Stimulated activated CD8-positive, alpha-beta memory T cell treated with anti-CD3 and anti-CD28 coated beads, Interleukin-15, amount 100 ng/mL, for 24 hours (primary cell): Measurements from ENCODE around the gene CNBP.
"Not testable (repeated sequence)": the region's sequence is repeated elsewhere in the genome, so short reads cannot be mapped to it uniquely, and the experiment has no call there.

ENCODE experiments used
- DNase-seq: peaks from one replicate; pipeline ENCODE4 v3.0.0-alpha.2; 2020; ENCODE audit warnings: low read depth

The CNBP gene

GRCh38 chr3:129183569-129184395, at the start of gene CNBP:
Gene CNBP (minus strand): TSS chr3:129183896. CDS start chr3:129171757, 12,139 bp downstream.
- DNase-seq, result peak; percentile 90

- no peak for DNase-seq
Observed at GRCh38 chr3:129231331-129232119, 47.8 kb upstream of the CNBP start.

- no peak for DNase-seq
Observed at GRCh38 chr3:129230311-129231019, 46.8 kb upstream of the CNBP start.

- no peak for DNase-seq
Observed at GRCh38 chr3:129228891-129229585, 45.3 kb upstream of the CNBP start.

GRCh38 chr3:129226374-129226773, 42.7 kb upstream of the CNBP start:
- no peak for DNase-seq

GRCh38 chr3:129224984-129225393, 41.3 kb upstream of the CNBP start:
- no peak for DNase-seq

DNA sequence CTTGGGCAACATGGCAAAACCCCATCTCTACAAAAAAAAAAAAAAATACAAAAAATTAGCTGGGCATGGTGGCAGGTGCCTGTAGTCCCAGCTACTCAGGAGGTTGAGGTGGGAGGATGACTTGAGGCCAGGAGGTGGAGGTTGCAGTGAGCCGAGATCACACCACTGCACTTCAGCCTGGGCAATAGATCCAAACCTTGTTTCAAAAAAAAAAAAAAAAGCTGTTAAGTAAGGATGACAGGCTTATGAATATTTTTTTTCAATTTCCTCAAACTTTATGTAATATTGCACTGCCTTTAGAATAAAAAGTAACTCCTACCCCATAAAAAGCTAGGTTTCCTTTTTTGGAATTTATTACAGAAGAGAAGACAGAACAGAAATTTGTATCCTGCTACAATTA, 40.7 kb upstream of the CNBP start:
- not testable (repeated sequence) for DNase-seq

GRCh38 chr3:129218742-129219141, 35.0 kb upstream of the CNBP start:
- no peak for DNase-seq

DNA sequence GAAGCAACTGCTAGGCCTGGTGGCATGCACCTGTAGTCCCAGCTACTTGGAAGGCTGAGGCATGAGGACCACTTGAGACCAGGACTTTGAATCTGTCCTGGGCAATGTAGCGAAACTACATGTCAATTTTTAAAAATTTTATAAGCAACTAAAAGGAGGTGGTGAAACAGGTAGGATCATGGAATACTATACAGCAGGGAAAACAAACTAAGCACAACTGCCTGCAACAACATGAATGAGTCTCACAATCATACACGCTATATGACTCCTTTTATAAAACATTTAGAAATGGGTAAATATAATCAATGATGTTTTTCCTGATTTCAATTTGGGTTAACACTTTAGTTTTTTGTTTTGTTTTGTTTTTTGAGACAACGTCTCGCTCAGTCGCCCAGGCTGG, 29.5 kb upstream of the CNBP start:
- DNase-seq, result no peak

GRCh38 chr3:129211772-129212171, 28.1 kb upstream of the CNBP start:
- DNase-seq, result no peak

- no peak for DNase-seq
Observed at GRCh38 chr3:129211345-129211744, 27.6 kb upstream of the CNBP start.

DNA sequence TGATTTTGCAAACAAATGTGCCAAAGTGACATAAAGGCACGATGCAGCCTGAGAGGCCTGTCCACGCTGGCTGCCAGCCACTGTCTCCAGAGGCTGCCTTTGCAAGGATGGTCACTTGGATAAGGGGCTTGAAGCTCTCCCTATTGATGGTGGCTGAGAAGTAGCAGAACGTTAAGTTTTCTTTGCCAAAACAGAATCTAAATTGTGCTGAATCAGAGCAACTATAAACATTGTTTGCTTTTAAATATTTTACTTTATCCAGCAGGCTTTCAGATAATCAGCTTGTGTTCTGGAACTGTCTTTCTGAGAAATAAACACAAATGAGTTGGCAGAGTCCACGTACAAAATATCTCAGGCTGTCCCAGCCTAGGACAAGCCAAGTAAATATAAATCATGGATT, 23.8 kb upstream of the CNBP start:
- no peak for DNase-seq

DNA sequence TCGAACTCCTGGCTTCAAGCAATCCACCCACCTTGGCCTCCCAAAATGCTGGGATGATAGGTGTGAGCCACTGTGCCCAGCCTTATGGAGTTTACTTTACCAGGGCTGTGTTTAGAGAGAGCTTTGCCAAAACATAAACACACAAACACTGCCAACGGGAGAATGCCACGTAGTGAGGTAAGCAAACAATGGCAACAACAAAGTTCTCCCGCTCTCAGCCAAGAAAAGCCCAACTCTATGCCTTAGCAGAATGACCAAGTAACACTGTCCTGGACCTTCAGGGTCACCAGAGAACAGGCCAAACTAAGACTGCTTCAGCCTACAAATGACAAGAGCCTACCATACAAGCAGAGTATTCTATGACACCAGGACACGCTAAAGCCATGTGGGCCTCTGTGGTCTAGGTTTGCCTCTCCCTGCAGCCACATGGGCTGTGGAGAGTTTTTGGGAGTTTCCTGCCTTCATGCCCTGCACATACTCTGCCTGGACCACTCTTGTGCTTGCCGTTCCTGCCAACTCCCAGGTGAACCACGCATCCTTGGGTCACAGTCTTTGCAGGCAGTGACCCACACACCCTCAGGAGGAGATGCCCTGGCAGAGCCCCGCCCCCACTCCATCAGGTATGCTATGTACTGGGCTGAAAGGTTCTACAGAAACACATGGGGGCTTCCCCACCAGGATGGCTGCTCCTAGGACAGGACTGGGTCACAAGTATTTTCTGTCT, 21.6 kb upstream of the CNBP start:
- no peak for DNase-seq

- DNase-seq, result no peak
Observed at GRCh38 chr3:129204473-129204872, 20.8 kb upstream of the CNBP start.

DNA sequence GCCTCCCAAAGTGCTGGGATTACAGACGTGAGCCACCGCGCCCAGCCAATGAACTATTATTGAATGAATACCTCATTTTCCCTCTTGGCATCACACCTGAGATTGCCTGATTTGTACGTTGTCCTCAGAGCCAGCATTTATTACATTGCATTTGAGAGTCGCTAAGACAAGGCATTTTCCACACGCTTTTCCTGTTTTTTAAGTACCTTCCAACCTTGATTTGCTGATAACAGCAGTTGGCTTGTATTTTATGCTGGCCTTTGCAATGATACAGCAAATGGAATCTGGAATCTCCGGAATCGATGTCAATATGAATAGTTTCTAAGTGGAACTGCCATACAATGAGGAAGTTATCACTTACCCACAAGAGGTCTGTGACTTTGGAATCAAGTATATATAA, 15.7 kb upstream of the CNBP start:
- no peak for DNase-seq

DNA sequence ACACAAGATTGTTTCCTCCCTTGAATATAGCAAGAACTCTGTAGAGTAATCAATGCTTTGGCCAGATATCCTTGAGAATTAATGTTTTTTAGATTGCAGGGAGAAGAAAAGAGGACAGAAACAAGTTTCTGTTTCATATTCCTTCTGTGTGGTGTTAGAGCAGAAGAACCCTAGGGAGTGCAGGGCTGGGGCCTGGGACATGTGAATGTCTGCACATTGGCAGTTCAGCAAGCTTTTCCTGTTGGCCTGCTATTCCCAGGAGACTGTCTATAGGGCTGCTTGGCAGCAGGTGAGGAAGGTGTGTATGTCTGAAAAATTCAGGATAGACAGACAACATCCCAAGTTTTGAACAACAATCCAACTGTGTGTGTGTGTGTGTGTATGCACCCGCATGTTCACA, 13.6 kb upstream of the CNBP start:
- no peak for DNase-seq

GRCh38 chr3:129196601-129197000, 12.9 kb upstream of the CNBP start:
- no peak for DNase-seq

DNA sequence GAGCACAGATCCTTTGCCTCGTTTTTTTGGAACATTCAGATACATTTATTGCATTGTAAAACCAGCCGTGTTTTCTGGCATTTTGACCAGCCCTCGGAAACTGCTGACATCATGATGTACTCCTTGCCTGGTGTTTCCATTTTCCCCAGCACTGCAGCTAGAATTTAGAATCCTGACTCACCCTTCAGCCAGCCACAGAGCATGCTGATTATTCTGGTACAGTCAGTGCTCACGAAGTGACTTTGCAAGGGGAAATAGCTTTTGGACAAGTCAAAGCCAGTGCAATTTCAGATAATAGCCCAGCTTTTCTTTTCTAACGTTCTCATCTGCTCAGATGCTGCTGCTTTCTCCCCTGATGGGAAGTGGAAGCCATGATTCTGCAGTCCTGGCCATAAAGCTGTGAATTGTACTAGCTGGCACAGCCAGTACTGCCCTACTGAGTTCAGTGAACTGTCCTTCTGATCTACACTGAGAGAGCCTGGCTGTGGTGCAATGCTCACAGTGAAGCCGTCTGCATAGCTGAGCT, 12.1 kb upstream of the CNBP start:
- no peak for DNase-seq

DNA sequence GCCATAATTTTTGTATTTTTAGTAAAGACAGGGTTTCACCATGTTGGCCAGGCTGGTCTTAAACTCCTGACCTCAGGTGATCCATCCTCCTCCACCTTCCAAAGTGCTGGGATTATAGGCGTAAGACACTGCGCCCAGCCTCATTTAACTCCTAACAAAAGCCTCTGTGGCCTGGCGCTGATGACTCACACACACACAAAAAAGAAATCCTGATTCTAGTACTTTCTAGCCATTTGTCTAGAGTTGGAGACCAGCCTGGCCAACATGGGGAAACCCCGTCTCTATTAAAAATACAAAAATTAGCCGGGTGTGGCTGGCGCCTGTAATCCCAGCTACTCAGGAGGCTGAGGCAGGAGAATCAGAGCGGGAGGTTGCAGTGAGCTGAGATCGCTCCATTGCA, 6.1 kb upstream of the CNBP start:
- not testable (repeated sequence) for DNase-seq

DNA sequence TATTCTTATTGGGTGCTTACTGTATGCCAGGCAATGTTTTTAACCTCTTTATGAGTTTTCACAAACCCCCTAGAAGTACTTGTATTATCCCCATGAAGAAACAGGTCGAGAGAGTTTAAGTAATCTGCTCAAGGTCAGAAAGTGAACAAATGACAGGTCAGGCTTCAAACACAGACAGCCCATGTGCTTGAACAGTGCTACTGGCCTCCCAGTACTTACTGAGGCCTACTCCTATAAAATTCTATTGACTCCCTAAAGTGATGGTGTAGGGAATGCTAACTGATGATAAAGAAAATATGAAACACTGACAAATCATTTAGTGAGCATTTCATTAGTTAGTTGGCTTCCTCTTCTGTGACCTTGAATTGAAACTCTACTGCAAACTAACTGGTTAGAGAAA, 4.2 kb upstream of the CNBP start:
- DNase-seq, result no peak

DNA sequence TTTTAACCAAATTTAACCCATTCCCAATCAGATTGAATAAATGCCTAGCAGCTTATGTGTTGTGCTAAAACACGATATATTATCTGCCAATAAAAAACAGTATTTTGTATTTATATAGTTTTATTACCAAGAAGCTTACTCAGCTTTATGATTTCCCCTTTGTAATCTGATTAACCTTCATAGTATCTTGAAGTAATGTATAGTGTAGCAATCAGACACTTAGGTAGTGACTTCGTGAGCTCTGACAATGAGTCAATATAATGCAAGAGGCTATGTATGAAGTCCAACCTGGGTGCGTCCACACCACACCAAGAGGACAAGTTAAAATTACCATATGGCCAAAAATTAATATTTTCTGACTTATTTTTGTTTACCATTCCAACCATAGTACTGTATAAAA, 2.1 kb upstream of the CNBP start:
- DNase-seq, result no peak
